Measurements from ENCODE around the gene SLC9A9. TPM values are rescaled to one million over a fixed set of nuclear protein-coding genes. Genes with fewer than 3 reads are reported as not detected.
A peak's percentile ranks its signal among the peaks of the same experiment; 100 is the strongest.
"Not testable (repeated sequence)": the region's sequence is repeated elsewhere in the genome, so short reads cannot be mapped to it uniquely, and the experiment has no call there.

SLC9A9 gene
- total RNA-seq, 1 experiment from 2014 or later: 0.20 TPM

DNA sequence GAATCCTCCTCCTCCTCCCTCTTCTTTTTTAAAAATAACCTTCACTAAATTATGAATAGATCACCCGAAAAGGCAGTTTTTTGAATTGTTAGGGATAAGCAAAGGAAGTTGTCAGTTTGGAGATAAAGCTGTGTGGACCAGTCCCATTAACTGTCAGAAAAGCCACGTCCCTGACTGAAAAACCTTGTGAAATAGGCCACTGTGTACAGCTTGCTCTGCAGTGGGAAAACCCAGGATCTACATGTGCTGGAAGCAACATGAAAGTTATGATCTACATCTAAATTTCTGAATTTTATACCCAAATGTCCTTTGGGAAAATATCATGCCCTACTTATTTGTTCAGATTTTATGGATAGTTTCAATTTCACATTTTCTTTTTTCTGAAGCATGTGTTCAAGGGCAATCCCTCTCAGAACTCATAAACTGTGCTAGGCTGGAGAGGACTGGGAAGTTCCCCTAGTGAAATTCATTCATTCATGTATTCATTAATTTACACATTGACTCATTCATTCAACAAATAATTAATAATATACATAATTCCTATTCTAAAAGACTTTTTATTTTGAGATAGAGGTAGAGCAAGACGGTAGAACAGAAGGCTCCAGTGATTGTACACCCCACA, 149.5 kb downstream of the SLC9A9 start:
- Histone ChIP-seq H3K4me3 (no peak overlapping the region), H3K27me3 (no peaks in the 10 kb centered on the region; the same call in 1 of the 2 replicates), H3K36me3 (no peaks in the 10 kb centered on the region), H3K9me3 (no peaks in the 10 kb centered on the region)
- DNase-seq: no peak

DNA sequence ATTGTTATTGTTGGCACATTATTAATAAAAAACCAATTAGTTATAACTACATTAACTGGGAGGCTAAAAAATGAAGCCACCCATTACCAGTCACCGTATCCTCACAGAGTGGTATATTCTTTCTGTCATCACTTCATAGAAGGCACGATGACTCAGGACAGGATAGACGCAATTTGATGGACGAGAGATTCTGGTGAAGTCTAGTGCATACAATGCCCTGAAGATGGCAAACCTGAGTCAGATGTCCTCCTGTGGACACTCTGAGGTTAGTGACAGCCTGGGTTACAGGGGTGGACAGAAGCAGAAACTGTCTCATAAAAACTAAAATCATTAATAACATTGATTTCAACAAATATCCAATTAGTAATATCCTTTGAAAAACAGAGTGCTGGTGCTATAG, 150.3 kb downstream of the SLC9A9 start:
- H3K36me3 ChIP-seq: no peaks in the 10 kb centered on the region

DNA sequence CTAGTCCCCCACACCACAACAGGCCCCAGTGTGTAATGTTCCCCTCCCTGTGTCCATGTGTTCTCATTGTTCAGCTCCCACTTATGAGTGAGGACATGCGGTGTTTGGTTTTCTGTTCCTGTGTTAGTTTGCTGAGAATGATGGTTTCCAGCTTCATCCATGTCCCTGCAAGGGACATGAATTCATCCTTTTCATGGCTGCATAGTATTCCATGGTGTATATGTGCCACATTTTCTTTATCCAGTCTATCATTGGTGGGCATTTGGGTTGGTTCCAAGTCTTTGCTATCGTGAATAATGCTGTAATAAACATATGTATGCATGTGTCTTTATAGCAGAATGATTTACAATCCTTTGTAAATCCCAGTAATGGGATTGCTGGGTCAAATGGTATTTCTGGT, 152.9 kb downstream of the SLC9A9 start:
- not testable (repeated sequence) for H3K36me3 ChIP-seq, DNase-seq, H3K27me3 ChIP-seq, H3K4me3 ChIP-seq, H3K9me3 ChIP-seq

More for the DNA sequence above, 150.3 kb downstream of the SLC9A9 start:
- Histone ChIP-seq H3K4me3 (no peak overlapping the region), H3K9me3 (no peaks in the 10 kb centered on the region), H3K27me3 (no peaks in the 10 kb centered on the region; the same call in 1 of the 2 replicates)
- no peak for DNase-seq

DNA sequence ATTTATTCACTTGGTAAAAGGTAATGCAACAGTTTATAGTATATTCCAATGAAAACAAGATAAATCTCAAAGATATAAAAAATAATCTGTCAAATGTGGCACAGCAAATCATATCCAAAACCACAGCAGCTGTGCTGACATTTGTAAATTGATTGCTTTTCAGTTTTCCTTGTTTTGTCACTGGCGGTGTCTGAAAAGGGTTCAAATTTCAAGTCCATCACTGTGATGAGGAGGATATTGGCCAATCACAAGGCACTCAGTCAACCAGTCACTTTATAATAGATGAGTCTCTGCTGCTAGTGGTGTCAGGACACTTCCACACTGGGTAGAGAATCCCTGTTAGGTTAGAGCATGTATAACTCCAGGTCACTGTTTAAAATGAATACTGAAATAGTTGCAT, 154.8 kb downstream of the SLC9A9 start:
- H3K27me3 ChIP-seq: no peaks in the 10 kb centered on the region
- H3K4me3 ChIP-seq: no peak overlapping the region
- no peaks in the 10 kb centered on the region for H3K9me3 ChIP-seq
- DNase-seq: no peak
- H3K36me3 ChIP-seq: no peaks in the 10 kb centered on the region

DNA sequence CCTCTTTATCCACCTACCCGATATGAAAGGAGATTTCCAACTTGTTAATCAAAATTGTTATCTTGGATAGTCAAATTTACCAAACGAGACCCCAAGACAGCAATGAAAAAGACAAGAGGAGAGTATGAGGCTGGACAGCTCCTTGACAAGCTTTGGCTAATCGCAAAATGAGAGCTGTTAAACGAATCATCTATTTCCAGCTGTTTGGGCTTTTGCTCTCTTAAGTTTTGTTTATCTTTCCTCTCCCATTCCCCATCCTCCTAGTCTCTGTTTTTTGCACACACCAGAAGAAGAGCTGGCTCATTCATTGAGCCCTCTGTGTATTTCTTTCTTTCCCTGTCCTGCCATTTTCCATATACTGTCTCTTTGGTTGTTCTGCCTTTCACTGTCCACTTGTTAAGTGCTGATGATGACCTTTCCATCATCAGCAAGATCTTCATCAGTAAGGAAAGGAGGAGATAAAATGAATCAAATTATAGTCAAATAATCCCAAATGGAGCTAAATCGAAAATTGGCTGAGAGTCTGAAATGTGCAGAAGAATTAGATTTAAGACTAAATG, 161.6 kb downstream of the SLC9A9 start:
- no peak overlapping the region for H3K4me3 ChIP-seq
- no peaks in the 10 kb centered on the region for H3K36me3 ChIP-seq
- no peak for DNase-seq
- no peaks in the 10 kb centered on the region for H3K27me3 ChIP-seq
- H3K9me3 ChIP-seq: no peaks in the 10 kb centered on the region

DNA sequence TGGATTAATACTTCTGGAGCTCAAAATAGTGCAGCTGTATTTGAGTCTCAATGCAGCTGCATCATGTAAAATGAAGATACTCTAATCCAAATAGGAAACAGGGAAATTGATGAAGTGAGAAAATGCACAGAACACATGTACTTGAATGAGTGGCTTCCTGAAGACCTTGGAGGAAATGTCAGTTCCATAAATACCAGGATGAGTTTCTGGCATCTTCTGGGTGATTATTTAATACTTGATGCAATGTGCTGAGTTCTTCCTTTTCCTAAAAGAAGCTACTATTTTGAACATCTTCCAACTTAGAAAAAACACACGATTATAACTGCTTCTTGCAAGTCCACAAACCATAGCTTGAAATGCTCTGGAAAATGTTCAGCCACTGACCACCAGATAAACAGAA, 162.8 kb downstream of the SLC9A9 start:
- Histone ChIP-seq H3K4me3 (no peak overlapping the region), H3K27me3 (no peaks in the 10 kb centered on the region)
- no peak for DNase-seq

DNA sequence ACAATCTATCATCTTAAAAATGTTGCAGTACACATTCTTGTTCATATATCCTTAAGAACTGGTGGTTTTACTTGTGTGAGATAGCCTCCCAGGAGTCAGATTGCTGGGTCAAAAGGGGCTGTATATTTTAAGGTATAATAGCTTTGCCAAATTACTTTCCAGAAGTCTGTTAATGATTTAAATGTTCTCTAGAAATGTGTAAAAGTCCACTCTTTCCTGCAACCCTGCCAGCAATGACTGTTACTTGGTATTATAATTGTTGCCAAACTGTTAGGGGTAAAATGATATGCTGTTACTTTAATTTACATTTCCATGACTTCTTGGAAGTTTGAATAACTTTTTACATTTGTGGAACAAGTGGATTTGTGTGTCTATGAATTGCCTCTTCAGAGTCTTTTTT, 170.8 kb downstream of the SLC9A9 start:
- no peaks in the 10 kb centered on the region for H3K27me3 ChIP-seq
- DNase-seq: no peak
- H3K9me3 ChIP-seq: no peaks in the 10 kb centered on the region
- H3K36me3 ChIP-seq: no peaks in the 10 kb centered on the region
- no peak overlapping the region for H3K4me3 ChIP-seq

More for the DNA sequence above, 162.8 kb downstream of the SLC9A9 start:
- Histone ChIP-seq H3K9me3 (no peaks in the 10 kb centered on the region), H3K36me3 (no peaks in the 10 kb centered on the region)

DNA sequence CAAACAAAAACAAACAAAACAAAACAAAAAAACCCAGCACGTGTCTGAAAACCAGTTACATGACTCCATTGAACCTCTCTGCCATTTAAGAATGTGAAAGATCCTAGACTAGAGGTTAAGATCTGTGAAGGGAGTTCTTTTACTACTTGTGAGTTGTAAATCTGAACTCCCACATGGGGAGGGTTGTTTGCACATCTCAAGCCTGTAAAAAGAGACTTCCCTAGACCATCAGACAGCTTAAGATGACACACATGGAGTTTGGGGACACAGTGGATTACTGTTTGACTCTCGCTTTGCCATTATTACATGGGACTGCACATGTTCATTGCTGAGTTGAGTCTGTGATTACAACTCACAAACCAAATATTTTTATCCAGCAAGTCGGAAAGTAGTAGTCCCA, 171.5 kb downstream of the SLC9A9 start:
- Histone ChIP-seq H3K27me3 (no peaks in the 10 kb centered on the region), H3K36me3 (no peaks in the 10 kb centered on the region), H3K9me3 (no peaks in the 10 kb centered on the region), H3K4me3 (no peak overlapping the region)
- no peak for DNase-seq

DNA sequence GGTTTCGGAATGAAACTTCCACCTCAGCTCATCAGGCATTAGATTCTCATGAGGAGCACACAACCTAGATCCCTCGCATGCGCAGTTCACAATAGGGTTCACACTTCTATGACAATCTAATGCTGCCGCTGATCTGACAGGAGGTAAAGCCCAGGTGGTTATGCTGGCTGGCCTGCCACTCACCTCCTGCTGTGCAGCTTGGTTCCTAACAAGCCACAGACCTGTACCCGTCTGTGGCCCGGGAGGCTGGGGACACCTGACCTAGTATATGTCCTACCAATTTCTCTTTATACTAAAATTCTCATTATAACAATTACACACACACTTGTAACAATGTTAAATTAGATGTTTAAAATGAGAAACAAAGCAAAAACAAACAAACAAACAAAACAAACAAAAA, 172.2 kb downstream of the SLC9A9 start:
- Histone ChIP-seq H3K4me3 (no peak overlapping the region), H3K9me3 (no peaks in the 10 kb centered on the region)

DNA sequence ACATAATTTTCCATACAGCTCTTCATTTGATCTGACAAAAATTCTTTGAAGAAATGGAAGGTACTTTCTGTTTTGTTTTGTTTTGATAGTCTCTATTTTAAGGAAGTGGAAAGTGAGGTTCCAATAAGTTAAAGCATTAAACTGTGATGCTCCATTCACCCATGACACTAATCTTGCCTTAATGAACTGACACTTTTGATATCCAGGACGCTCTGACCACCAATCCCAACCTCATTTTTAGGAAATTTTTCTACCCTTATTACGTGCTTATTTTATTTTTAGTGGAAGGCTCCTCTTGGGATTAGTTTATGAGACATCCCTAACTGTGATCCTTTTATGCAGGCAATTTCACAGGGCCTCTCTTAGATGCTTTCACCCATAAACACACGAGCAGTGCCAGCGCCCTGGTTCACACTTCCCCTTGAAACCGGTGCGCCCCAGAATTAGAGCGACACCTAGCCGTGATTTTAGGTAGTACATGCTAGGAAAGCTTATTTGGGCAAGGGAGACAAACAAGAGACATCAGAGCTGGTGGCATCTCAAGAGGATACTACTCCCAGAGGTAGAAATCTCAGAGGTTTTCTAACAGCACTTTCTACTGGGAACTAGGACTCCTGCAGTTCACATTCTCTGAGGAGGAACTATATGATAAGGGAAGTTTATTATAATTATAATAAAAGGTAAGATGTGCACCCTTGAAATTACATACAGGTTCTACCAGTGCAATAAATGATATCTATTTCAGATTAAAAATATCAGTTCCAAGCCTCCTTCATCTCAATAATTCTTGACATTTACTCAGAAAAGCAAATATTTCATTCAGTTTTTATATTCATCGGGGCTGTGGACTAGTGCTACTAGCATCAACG, 173.9 kb downstream of the SLC9A9 start:
- DNase-seq: peak; percentile 60
- Histone ChIP-seq H3K4me3 (no peak overlapping the region), H3K9me3 (no peaks in the 10 kb centered on the region), H3K27me3 (no peaks in the 10 kb centered on the region), H3K36me3 (no peaks in the 10 kb centered on the region)

More for the DNA sequence above, 172.2 kb downstream of the SLC9A9 start:
- Histone ChIP-seq H3K27me3 (no peaks in the 10 kb centered on the region), H3K36me3 (no peaks in the 10 kb centered on the region)
- no peak for DNase-seq

DNA sequence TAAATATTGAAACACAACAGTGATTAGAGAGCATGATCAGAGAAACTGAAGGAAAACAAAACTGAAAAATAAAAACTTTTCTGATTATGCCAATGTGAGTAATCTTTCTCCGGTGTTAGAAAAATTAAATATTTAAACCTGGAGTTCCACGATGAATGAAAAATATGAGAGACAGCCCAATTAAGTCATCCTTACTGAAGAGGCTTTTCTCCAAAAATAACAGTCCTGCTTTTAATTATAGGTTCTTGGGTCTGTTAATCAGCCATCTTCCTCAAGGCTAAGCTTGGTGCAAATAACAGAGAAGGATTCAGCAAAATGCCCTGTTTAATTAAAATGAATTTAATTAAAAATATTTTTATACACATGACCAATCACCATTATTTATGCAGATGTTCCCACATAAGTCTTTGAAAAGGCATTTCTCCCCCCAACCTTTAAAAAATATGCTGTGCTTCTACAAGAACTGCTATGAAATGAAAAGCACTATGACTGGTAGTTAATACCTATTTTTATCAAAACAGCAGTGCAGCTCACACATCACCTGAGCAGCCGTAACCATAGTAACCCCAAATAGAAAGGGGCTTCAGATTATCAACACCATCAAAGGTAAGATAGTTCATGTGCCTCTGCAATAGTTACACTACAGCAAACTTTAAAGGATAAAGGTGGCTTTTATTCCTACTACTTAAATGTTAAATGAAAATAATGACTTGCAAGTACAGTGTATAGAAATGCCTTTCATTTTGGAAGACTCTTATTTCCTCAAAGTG, 175.7 kb downstream of the SLC9A9 start:
- DNase-seq: no peak

DNA sequence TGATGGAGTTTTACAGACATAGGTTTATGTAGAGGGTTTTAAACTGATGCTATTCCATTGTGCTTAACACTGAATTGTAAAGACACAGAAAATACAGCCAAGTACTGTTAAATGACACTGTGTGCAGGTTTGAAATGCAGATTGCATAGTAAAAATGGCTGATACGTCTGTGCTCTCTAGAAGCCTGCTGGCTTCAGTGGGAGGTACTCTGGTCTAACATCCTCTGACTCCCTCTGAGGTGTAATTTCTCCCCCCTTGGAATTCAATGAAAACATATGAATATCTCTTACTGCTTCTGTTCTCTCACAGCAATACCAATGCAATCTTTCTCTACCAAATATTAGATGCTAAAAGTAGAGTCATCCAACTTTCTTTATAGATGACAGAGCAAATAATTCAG, 176.6 kb downstream of the SLC9A9 start:
- no peak for DNase-seq
- no peaks in the 10 kb centered on the region for H3K27me3 ChIP-seq
- H3K9me3 ChIP-seq: no peaks in the 10 kb centered on the region

More for the DNA sequence above, 175.7 kb downstream of the SLC9A9 start:
- no peaks in the 10 kb centered on the region for H3K36me3 ChIP-seq
- no peaks in the 10 kb centered on the region for H3K9me3 ChIP-seq
- H3K4me3 ChIP-seq: no peak overlapping the region
- H3K27me3 ChIP-seq: no peaks in the 10 kb centered on the region

DNA sequence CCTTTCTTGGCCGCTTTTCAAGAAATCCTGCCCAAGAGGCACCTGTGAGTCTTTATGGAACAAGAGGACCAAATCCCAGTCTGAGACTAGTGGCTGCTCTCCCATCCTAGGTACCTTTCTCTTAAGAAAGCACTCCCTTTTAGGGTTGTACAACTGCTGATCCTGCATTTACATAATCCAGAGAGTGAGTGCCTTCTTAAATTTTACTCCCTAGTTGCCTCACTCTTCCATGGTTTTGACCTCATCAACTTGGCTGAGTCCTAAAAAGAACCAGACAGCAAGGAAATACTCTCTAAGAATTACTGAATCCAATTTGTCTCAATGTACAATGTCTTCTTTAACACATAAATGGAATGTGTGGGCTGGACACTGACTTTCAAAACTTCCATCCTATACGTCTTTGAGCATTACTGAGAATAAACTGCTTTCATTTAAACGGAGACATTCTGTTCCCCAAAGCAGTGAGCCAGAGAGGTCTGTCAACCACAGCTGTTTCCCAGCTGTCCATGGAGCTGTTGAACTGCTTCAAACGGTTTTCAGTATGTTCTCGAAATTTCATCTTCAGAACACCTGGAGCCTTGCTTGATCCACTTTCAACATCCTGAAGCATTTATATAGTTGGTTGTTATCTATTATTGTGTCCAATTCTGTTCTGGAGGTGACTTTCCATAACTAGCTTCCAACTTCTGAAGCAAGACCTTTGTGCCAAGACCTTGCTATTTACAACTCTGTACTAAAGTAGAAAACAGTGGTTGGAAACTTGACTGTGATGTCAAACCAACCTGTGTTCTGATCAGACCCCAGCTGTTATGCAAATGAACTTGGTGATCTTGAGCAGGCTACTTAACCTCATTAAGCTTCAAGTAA, 179.1 kb downstream of the SLC9A9 start:
- Histone ChIP-seq H3K9me3 (no peaks in the 10 kb centered on the region), H3K27me3 (no peaks in the 10 kb centered on the region), H3K36me3 (no peaks in the 10 kb centered on the region), H3K4me3 (no peak overlapping the region)
- no peak for DNase-seq

More for the DNA sequence above, 176.6 kb downstream of the SLC9A9 start:
- Histone ChIP-seq H3K4me3 (no peak overlapping the region), H3K36me3 (no peaks in the 10 kb centered on the region)

DNA sequence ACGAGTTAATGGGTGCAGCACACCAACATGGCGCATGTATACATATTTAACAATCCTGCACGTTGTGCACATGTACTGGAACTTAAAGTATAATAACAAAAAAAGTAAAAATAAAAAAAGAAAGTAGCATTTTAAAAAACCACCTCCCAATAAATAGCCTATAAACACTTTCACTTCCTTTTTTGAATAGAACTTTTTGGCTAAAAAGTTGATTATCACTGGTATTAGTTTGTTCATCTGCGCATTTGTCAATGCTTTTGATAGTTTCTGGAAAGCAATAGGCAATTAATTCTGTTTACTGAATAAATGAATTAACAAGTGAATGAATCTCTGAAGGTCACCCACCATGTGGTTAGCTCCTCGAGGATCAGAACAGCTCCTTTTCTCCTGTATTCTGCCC, 179.9 kb downstream of the SLC9A9 start:
- no peaks in the 10 kb centered on the region for H3K27me3 ChIP-seq
- H3K4me3 ChIP-seq: no peak overlapping the region
- DNase-seq: no peak
- 0 out of 2 replicates have a peak, but pooled peaks cover 4% of the 10 kb centered on the region for H3K9me3 ChIP-seq
- H3K36me3 ChIP-seq: no peaks in the 10 kb centered on the region

DNA sequence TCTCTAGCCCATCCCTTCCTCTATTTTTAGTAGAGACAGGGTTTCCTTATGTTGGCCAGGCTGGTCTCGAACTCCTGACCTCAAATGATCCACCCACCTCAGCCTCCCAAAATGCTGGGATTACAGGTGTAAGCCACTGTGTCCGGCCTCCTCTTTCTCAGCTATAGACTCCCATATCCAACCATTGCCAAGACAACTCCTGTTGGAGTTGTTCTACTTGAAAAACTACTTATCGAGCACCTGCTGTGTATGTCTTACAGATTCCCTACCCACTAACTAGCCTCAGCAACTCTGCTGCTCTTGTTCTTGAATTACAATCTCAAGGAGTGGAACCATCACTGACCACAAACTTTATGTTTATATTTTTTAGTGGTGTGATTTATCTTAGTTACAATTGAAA, 186.6 kb downstream of the SLC9A9 start:
- DNase-seq: no peak
- H3K36me3 ChIP-seq: no peaks in the 10 kb centered on the region
- H3K4me3 ChIP-seq: no peak overlapping the region
- H3K27me3 ChIP-seq: no peaks in the 10 kb centered on the region
- peaks cover 11% of the 10 kb centered on the region for H3K9me3 ChIP-seq

DNA sequence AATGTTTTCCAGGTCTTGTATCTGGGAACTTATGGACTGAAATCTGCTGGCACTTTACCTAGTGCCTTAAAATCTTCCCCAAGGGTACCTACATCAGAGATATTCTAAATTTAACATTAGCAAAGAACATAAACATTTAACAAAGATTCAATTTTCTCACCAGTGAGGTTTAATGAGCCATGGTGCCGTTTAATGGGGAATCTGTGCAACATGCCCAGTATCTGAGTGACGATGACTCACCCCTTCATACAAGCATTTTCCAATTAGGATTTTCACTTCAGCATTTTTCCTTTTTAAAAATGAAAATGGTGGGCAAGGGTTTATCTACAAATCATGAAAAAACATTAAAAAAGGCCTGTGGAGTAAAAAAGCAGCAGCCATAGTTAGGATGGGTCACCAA, 189.4 kb downstream of the SLC9A9 start:
- Histone ChIP-seq H3K4me3 (no peak overlapping the region), H3K9me3 (peaks cover 8% of the 10 kb centered on the region), H3K36me3 (no peaks in the 10 kb centered on the region), H3K27me3 (no peaks in the 10 kb centered on the region)
- peak; percentile 9 for DNase-seq

Data from MG63 (cell line).